MCF 10A (cell line): ENCODE measurements around the gene AIG1. TPM values are rescaled to one million over a fixed set of nuclear protein-coding genes. Genes with fewer than 3 reads are reported as not detected.
"Not testable (repeated sequence)": the region's sequence is repeated elsewhere in the genome, so short reads cannot be mapped to it uniquely, and the experiment has no call there.

Source experiments
- BruUV-seq: library from RNA; stranded (reverse); fragments of 400-500 nt; replicated peaks from 2 replicates; lab custom pipeline; 2021; lab: Mats Ljungman, UMichigan
- CTCF ChIA-PET: fragments of 300-600 bp; sonication (Branson Sonifier 250); formaldehyde crosslinking; extraction: SDS; loops from one replicate; lab custom pipeline; 2021; ENCODE audit warnings: antibody characterized with exemption, inconsistent platforms; lab: Yijun Ruan, JAX
- POLR2A ChIA-PET: fragments of 300-600, 350-650 bp; sonication (Branson Sonifier 250); formaldehyde crosslinking; extraction: SDS; loops from one replicate; lab custom pipeline; 2020; ENCODE audit warnings: antibody characterized with exemption, inconsistent platforms; lab: Yijun Ruan, JAX
- DNase-seq: peaks from one replicate; pipeline ENCODE4 v3.0.0-alpha.2; 2018; ENCODE audit not compliant: unreplicated experiment
- H3K27ac Mint-ChIP-seq: one replicate; pipeline ENCODE4 v1.8.0; 2022; ENCODE audit warnings: mild to moderate bottlenecking, low read depth, mixed read lengths; ENCODE audit not compliant: unreplicated experiment
- H3K27me3 Mint-ChIP-seq: one replicate; pipeline ENCODE4 v1.8.0; 2022; ENCODE audit warnings: mixed read lengths; ENCODE audit not compliant: insufficient read depth, unreplicated experiment
- H3K36me3 Mint-ChIP-seq: one replicate; pipeline ENCODE4 v1.8.0; 2022; ENCODE audit warnings: mild to moderate bottlenecking, moderate library complexity, mixed read lengths; ENCODE audit not compliant: insufficient read depth, unreplicated experiment
- H3K4me1 Mint-ChIP-seq: one replicate; pipeline ENCODE4 v1.8.0; 2022; ENCODE audit warnings: mixed read lengths; ENCODE audit not compliant: insufficient read depth, unreplicated experiment
- H3K4me3 Mint-ChIP-seq: one replicate; pipeline ENCODE4 v1.8.0; 2022; ENCODE audit warnings: mild to moderate bottlenecking, moderate library complexity, mixed read lengths; ENCODE audit not compliant: unreplicated experiment
- H3K9me3 Mint-ChIP-seq: one replicate; pipeline ENCODE4 v1.8.0; 2022; ENCODE audit warnings: mixed read lengths; ENCODE audit not compliant: unreplicated experiment
- intact Hi-C: fragments of 100-400 bp; cut with micrococcal nuclease; formaldehyde crosslinking; loops from 2 replicates; pipeline ENCODE4 v1.14.1; 2022
- total RNA-seq: library from RNA; stranded (reverse); gene quantifications from 2 replicates; pipeline ENCODE4 v1.2.3, GENCODE V29; 2022
- TF ChIP-seq, protein P1 (sequence below): fragments of 200-600 bp; IDR thresholded peaks from one replicate; pipeline ENCODE4 v1.8.0; 2022; ENCODE audit warnings: antibody characterized with exemption, mild to moderate bottlenecking; ENCODE audit not compliant: unreplicated experiment

The AIG1 gene
- total RNA-seq, 1 experiment from 2014 or later, result 106 TPM

- BruUV-seq, result no TSS peak
- POLR2A ChIA-PET, result interaction anchor here (5.6 kb wide), 1 partner anchor 18 kb away, joined by 30 read pairs; the partner anchor contains the start of gene AIG1
- TF ChIP-seq, protein P1, sequence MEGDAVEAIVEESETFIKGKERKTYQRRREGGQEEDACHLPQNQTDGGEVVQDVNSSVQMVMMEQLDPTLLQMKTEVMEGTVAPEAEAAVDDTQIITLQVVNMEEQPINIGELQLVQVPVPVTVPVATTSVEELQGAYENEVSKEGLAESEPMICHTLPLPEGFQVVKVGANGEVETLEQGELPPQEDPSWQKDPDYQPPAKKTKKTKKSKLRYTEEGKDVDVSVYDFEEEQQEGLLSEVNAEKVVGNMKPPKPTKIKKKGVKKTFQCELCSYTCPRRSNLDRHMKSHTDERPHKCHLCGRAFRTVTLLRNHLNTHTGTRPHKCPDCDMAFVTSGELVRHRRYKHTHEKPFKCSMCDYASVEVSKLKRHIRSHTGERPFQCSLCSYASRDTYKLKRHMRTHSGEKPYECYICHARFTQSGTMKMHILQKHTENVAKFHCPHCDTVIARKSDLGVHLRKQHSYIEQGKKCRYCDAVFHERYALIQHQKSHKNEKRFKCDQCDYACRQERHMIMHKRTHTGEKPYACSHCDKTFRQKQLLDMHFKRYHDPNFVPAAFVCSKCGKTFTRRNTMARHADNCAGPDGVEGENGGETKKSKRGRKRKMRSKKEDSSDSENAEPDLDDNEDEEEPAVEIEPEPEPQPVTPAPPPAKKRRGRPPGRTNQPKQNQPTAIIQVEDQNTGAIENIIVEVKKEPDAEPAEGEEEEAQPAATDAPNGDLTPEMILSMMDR, result no peak
- H3K27me3 Mint-ChIP-seq, result no peaks in the 10 kb centered on the region
- no peaks in the 10 kb centered on the region for H3K36me3 Mint-ChIP-seq
- peaks cover 5% of the 10 kb centered on the region for H3K4me1 Mint-ChIP-seq
- no peaks in the 10 kb centered on the region for H3K9me3 Mint-ChIP-seq
- H3K4me3 Mint-ChIP-seq, result no peak overlapping the region
- DNase-seq, result no peak
- CTCF ChIA-PET, result no interaction called here
- intact Hi-C loops, result no loop called here
- H3K27ac Mint-ChIP-seq, result no peak overlapping the region
Observed at GRCh38 chr6:143078468-143079324, 18.0 kb downstream of the AIG1 start.

GRCh38 chr6:143079325-143079640, 18.6 kb downstream of the AIG1 start:
- TF ChIP-seq, protein P1, result no peak
- Mint-ChIP-seq H3K4me3 (no peak overlapping the region), H3K4me1 (peaks cover 5% of the 10 kb centered on the region), H3K9me3 (no peaks in the 10 kb centered on the region), H3K36me3 (no peaks in the 10 kb centered on the region), H3K27ac (no peak overlapping the region), H3K27me3 (no peaks in the 10 kb centered on the region)
- ChIA-PET POLR2A (no interaction called here), CTCF (interaction anchor here (0.6 kb wide), 2 partner anchors 204 to 397 kb away, joined by 3 read pairs; no protein-coding TSS in a partner anchor)
- DNase-seq, result no peak
- intact Hi-C loops, result no loop called here
- BruUV-seq, result no TSS peak

DNA sequence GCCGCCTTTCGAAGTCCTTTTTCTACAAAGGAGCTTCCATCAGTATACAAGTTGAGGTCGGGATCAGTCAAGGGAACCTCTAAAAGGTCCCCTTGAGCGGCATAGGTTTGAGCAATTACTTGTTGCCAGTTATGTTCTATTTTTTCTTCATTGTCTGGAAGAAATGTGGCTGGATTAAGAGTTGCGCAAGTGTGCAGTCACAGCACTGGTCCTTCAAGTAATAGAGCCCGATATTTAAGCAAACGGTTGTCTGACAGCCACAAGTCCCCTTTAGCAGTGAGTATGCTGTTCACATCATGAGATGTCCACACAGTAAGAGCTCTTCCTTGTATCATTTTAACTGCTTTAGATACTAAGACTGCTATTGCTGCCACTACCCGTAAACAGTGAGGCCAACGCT, 21.6 kb downstream of the AIG1 start:
- intact Hi-C loops, DNase-seq, H3K4me1 Mint-ChIP-seq, H3K27me3 Mint-ChIP-seq, H3K9me3 Mint-ChIP-seq, POLR2A ChIA-PET, H3K27ac Mint-ChIP-seq, H3K4me3 Mint-ChIP-seq, H3K36me3 Mint-ChIP-seq, BruUV-seq: not testable (repeated sequence)
- CTCF ChIA-PET, result interaction anchor here (0.6 kb wide), 1 partner anchor 56 kb away, joined by 3 read pairs; no protein-coding TSS in a partner anchor

DNA sequence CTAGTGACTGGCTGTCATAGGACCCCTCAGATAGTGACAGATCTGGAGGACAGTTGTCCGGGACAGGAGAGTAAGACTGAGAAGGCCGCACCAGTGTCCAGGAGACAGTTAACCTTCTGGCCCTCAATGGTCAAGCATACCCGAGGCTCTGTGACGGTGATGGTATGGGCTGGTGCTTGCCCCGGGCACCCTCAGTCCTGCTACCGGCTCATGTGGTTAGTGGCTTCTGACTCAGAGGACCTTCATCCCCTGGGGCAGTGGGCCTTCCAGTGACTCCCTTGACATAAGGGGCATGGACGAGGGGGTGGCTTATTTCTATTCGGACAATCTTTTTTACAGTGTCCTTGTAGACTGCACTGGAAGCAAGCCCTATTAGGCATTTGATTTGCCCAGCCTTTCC, 23.3 kb downstream of the AIG1 start:
- H3K27me3 Mint-ChIP-seq, CTCF ChIA-PET, POLR2A ChIA-PET, intact Hi-C loops, H3K4me1 Mint-ChIP-seq, H3K36me3 Mint-ChIP-seq, H3K27ac Mint-ChIP-seq, BruUV-seq, DNase-seq, H3K9me3 Mint-ChIP-seq, H3K4me3 Mint-ChIP-seq: not testable (repeated sequence)

DNA sequence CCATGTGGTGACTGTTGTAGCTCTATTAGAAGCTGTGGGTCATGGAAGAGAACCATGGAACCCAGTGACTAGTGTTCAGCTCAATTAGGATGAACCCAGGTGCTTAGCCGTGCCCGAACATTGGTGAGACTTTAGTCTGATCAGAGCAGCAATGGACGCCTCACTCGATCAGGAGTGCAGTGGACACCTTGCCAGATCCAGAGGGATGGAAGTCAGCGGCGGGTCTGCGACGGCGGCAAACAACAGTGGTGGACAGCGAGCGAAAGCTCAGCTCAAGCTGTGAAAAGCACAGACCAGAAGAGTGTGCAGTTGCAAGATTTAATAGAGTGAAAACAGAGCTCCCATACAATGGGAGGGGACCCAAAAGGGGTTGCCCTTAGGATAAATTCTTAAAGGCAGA, 26.6 kb downstream of the AIG1 start:
- BruUV-seq, H3K27ac Mint-ChIP-seq, H3K27me3 Mint-ChIP-seq, H3K36me3 Mint-ChIP-seq, intact Hi-C loops, H3K4me3 Mint-ChIP-seq, POLR2A ChIA-PET, DNase-seq, H3K9me3 Mint-ChIP-seq, H3K4me1 Mint-ChIP-seq: not testable (repeated sequence)
- CTCF ChIA-PET, result interaction anchor here (0.6 kb wide), 1 partner anchor 56 kb away, joined by 3 read pairs; no protein-coding TSS in a partner anchor
